ENCODE measurements around the gene ITPRID1. TPM values are rescaled to one million over a fixed set of nuclear protein-coding genes. Genes with fewer than 3 reads are reported as not detected.

ITPRID1 gene
- total and polyA plus RNA-seq, 2 of the 8 experiments (the other 6 are each of a cell fraction or from before 2014, with no cell fraction given): 0.09 to 0.47 TPM

DNA sequence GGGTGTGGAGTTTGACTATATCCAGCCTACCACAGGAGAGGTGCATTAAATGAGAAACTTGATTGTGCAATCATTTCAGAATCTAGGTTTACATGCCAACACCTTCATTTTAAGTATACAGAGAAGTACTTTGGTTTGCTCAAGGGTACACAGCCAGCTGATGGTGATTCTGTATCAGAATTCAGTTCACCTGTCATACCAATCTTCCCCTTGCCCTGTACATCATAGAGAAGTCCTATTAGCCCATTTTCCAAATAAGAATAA lies 138.1 kb downstream of the ITPRID1 start:
- H3K79me2 ChIP-seq (ENCODE audit: control insufficient read depth in 1 of 2, insufficient read depth in 2 of 2, low read length in 2 of 2): no peaks in the 10 kb centered on the region
- ChIA-PET CTCF (ENCODE audit: partially characterized antibody) (interaction anchor here (0.8 to 3.5 kb wide), 8 partner anchors 12 to 130 kb away, joined by 3 to 13 read pairs (median 4); no protein-coding TSS in a partner anchor), POLR2A (ENCODE audit: partially characterized antibody) (no interaction called here)
- no peak overlapping the region for H2BK5ac ChIP-seq (ENCODE audit: low read depth, low read length)
- no peaks in the 10 kb centered on the region; a peak in 1 of 7 replicates for H3K27me3 ChIP-seq (replicated peaks in 1 of 4; ENCODE audit: control insufficient read depth in 3 of 4, extremely low read depth in 1 of 4, insufficient read depth in 3 of 4, low read length in 3 of 4)
- no peak overlapping the region for H3K27ac ChIP-seq (ENCODE audit: low read depth, low read length)
- no peaks in the 10 kb centered on the region; the same call in 1 of the 2 replicates for H3K23me2 ChIP-seq (ENCODE audit: low read depth, low read length)
- H3K4ac ChIP-seq (replicated peaks; ENCODE audit: insufficient read length, low read depth, low read length): no peak overlapping the region
- H3K36me3 ChIP-seq (ENCODE audit: control insufficient read depth in 2 of 4, insufficient read depth in 4 of 4, low read length in 3 of 4): no peaks in the 10 kb centered on the region
- H2AK5ac ChIP-seq (ENCODE audit: low read depth, low read length): no peak overlapping the region
- DNase-seq (ENCODE audit: low read depth in 1 of 2, low spot score in 2 of 2) (no peak), FAIRE-seq (no peak)
- no peak overlapping the region for H4K91ac ChIP-seq (replicated peaks; ENCODE audit: insufficient read length, low read length)
- no peaks in the 10 kb centered on the region for H3K79me1 ChIP-seq (ENCODE audit: low read depth, low read length)
- no peak overlapping the region for H2BK15ac ChIP-seq (ENCODE audit: low read length)
- H2BK12ac ChIP-seq (ENCODE audit: low read depth, low read length): no peak overlapping the region
- no peaks in the 10 kb centered on the region for H3K9me3 ChIP-seq (ENCODE audit: insufficient read depth in 2 of 2, low read depth in 1 of 2, low read length in 1 of 2)
- no peak overlapping the region for H3K23ac ChIP-seq (ENCODE audit: insufficient read length)
- H2BK20ac ChIP-seq (ENCODE audit: low read length): peak overlapping the region; percentile 53; the same call in 1 of the 2 replicates
- no peak overlapping the region for H2BK120ac ChIP-seq (replicated peaks; ENCODE audit: low read depth, low read length)
- H3K14ac ChIP-seq (ENCODE audit: insufficient read length): no peak overlapping the region
- no peak overlapping the region for H3K18ac ChIP-seq (ENCODE audit: extremely low read depth, low read length)
- H3K9ac ChIP-seq (replicated peaks in 1 of 4; ENCODE audit: extremely low read depth in 1 of 4, low read depth in 3 of 4, low read length in 3 of 4): no peak overlapping the region
- H2AFZ ChIP-seq (ENCODE audit: low read length): no peak overlapping the region
- H3K4me1 ChIP-seq (replicated peaks in 1 of 4; ENCODE audit: control insufficient read depth in 3 of 4, insufficient read depth in 4 of 4, low read length in 3 of 4): peaks cover 3 to 28% (median 15%) of the 10 kb centered on the region in 4 experiments; a peak in 4 of 7 replicates
- H3K4me2 ChIP-seq (ENCODE audit: insufficient read depth in 1 of 2, low read depth in 2 of 2, low read length in 2 of 2): 0 out of 4 replicates have a peak overlapping the region, but pooled peaks of 1 of the 2 experiments have one; percentile 56
- no peak overlapping the region for H3K56ac ChIP-seq (replicated peaks; ENCODE audit: insufficient read length, low read depth, low read length)
- no peak overlapping the region for H4K8ac ChIP-seq (ENCODE audit: extremely low read depth, insufficient read depth, low read length)
- TF ChIP-seq CEBPB (IDR thresholded peaks at IDR 0.05; ENCODE audit: low read depth, low read length): peak; percentile 92
- TF ChIP-seq, protein P1, sequence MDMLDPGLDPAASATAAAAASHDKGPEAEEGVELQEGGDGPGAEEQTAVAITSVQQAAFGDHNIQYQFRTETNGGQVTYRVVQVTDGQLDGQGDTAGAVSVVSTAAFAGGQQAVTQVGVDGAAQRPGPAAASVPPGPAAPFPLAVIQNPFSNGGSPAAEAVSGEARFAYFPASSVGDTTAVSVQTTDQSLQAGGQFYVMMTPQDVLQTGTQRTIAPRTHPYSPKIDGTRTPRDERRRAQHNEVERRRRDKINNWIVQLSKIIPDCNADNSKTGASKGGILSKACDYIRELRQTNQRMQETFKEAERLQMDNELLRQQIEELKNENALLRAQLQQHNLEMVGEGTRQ (IDR thresholded peaks at IDR 0.05; ENCODE audit: low read length): no peak
- H4K20me1 ChIP-seq (replicated peaks in 1 of 2; ENCODE audit: control insufficient read depth in 1 of 2, insufficient read depth in 2 of 2, low read length in 2 of 2): no peaks in the 10 kb centered on the region
- H4K5ac ChIP-seq (ENCODE audit: insufficient read length, low read depth, low read length): no peak overlapping the region
- H3K4me3 ChIP-seq (ENCODE audit: extremely low read depth in 1 of 4, insufficient read depth in 2 of 4, low read depth in 3 of 4, low read length in 4 of 4): no peak overlapping the region
